Activated naive CD4-positive, alpha-beta T cell treated with anti-CD3 and anti-CD28 coated beads, Interleukin-2, amount 50 U/mL, for 24 hours (primary cell): ENCODE data around the gene EXOC7.

ENCODE experiments used
- H3K27ac Mint-ChIP-seq: one replicate; pipeline ENCODE4 v1.8.0; 2021; ENCODE audit warnings: mild to moderate bottlenecking, mixed read lengths
- H3K27me3 Mint-ChIP-seq: one replicate; pipeline ENCODE4 v1.8.0; 2021; ENCODE audit warnings: mixed read lengths
- H3K36me3 Mint-ChIP-seq: one replicate; pipeline ENCODE4 v1.8.0; 2021; ENCODE audit warnings: mixed read lengths
- H3K4me1 Mint-ChIP-seq: one replicate; pipeline ENCODE4 v1.8.0; 2021; ENCODE audit warnings: mixed read lengths
- H3K4me3 Mint-ChIP-seq: one replicate; pipeline ENCODE4 v1.8.0; 2021; ENCODE audit warnings: mild to moderate bottlenecking, mixed read lengths
- H3K9me3 Mint-ChIP-seq: one replicate; pipeline ENCODE4 v1.8.0; 2021; ENCODE audit warnings: mixed read lengths

The EXOC7 gene

GRCh38 chr17:76111956-76112355 lies 8.4 kb upstream of the EXOC7 start:
- Mint-ChIP-seq H3K27ac (no peak overlapping the region), H3K4me1 (no peaks in the 10 kb centered on the region), H3K36me3 (no peaks in the 10 kb centered on the region), H3K4me3 (no peak overlapping the region), H3K9me3 (no peaks in the 10 kb centered on the region), H3K27me3 (no peaks in the 10 kb centered on the region)

- Mint-ChIP-seq H3K9me3 (no peaks in the 10 kb centered on the region), H3K36me3 (no peaks in the 10 kb centered on the region), H3K4me3 (no peak overlapping the region), H3K27me3 (no peaks in the 10 kb centered on the region), H3K4me1 (peaks cover 16% of the 10 kb centered on the region), H3K27ac (no peak overlapping the region)
These were observed 3.9 kb upstream of the EXOC7 start for GRCh38 chr17:76107509-76107908.

GRCh38 chr17:76106703-76107102 lies 3.1 kb upstream of the EXOC7 start:
- H3K36me3 Mint-ChIP-seq, result no peaks in the 10 kb centered on the region
- H3K4me3 Mint-ChIP-seq, result no peak overlapping the region
- H3K27ac Mint-ChIP-seq, result no peak overlapping the region
- peaks cover 22% of the 10 kb centered on the region for H3K4me1 Mint-ChIP-seq
- no peaks in the 10 kb centered on the region for H3K27me3 Mint-ChIP-seq
- no peaks in the 10 kb centered on the region for H3K9me3 Mint-ChIP-seq

GRCh38 chr17:76104896-76105231 lies 1.3 kb upstream of the EXOC7 start:
- Mint-ChIP-seq H3K27ac (peak overlapping the region; percentile 59), H3K36me3 (peaks cover 3% of the 10 kb centered on the region), H3K4me3 (peak overlapping the region; percentile 91), H3K27me3 (no peaks in the 10 kb centered on the region), H3K9me3 (no peaks in the 10 kb centered on the region), H3K4me1 (peaks cover 33% of the 10 kb centered on the region)

GRCh38 chr17:76104140-76104895 lies 731 bp upstream of the EXOC7 start:
- Mint-ChIP-seq H3K36me3 (peaks cover 4% of the 10 kb centered on the region), H3K4me3 (peak overlapping the region; percentile 91), H3K9me3 (no peaks in the 10 kb centered on the region), H3K27me3 (no peaks in the 10 kb centered on the region), H3K4me1 (peaks cover 34% of the 10 kb centered on the region), H3K27ac (peak overlapping the region; percentile 59)

- peaks cover 34% of the 10 kb centered on the region for H3K4me1 Mint-ChIP-seq
- H3K9me3 Mint-ChIP-seq, result no peaks in the 10 kb centered on the region
- H3K4me3 Mint-ChIP-seq, result peak overlapping the region; percentile 91
- H3K27me3 Mint-ChIP-seq, result no peaks in the 10 kb centered on the region
- peak overlapping the region; percentile 91 for H3K27ac Mint-ChIP-seq
- H3K36me3 Mint-ChIP-seq, result peaks cover 4% of the 10 kb centered on the region
These were observed 678 bp downstream of the EXOC7 start for GRCh38 chr17:76102944-76103273.

- H3K4me1 Mint-ChIP-seq, result peaks cover 26% of the 10 kb centered on the region
- peaks cover 7% of the 10 kb centered on the region for H3K36me3 Mint-ChIP-seq
- H3K4me3 Mint-ChIP-seq, result no peak overlapping the region
- no peaks in the 10 kb centered on the region for H3K9me3 Mint-ChIP-seq
- H3K27ac Mint-ChIP-seq, result no peak overlapping the region
- H3K27me3 Mint-ChIP-seq, result no peaks in the 10 kb centered on the region
These were observed 5.8 kb downstream of the EXOC7 start for GRCh38 chr17:76097716-76098295.

GRCh38 chr17:76095943-76096342 lies 7.6 kb downstream of the EXOC7 start:
- Mint-ChIP-seq H3K27ac (peak overlapping the region; percentile 51), H3K27me3 (no peaks in the 10 kb centered on the region), H3K36me3 (peaks cover 8% of the 10 kb centered on the region), H3K9me3 (no peaks in the 10 kb centered on the region), H3K4me3 (no peak overlapping the region), H3K4me1 (peaks cover 14% of the 10 kb centered on the region)

- peaks cover 9% of the 10 kb centered on the region for H3K4me1 Mint-ChIP-seq
- no peak overlapping the region for H3K27ac Mint-ChIP-seq
- H3K4me3 Mint-ChIP-seq, result no peak overlapping the region
- no peaks in the 10 kb centered on the region for H3K9me3 Mint-ChIP-seq
- peaks cover 5% of the 10 kb centered on the region for H3K36me3 Mint-ChIP-seq
- H3K27me3 Mint-ChIP-seq, result no peaks in the 10 kb centered on the region
These were observed 9.5 kb downstream of the EXOC7 start for GRCh38 chr17:76094046-76094445.

- peaks cover 5% of the 10 kb centered on the region for H3K36me3 Mint-ChIP-seq
- no peak overlapping the region for H3K4me3 Mint-ChIP-seq
- no peaks in the 10 kb centered on the region for H3K27me3 Mint-ChIP-seq
- no peak overlapping the region for H3K27ac Mint-ChIP-seq
- no peaks in the 10 kb centered on the region for H3K9me3 Mint-ChIP-seq
- H3K4me1 Mint-ChIP-seq, result peaks cover 9% of the 10 kb centered on the region
These were observed 10.8 kb downstream of the EXOC7 start for GRCh38 chr17:76092526-76093413.

GRCh38 chr17:76091526-76092286 lies 11.9 kb downstream of the EXOC7 start:
- peak overlapping the region; percentile 80 for H3K27ac Mint-ChIP-seq
- peaks cover 9% of the 10 kb centered on the region for H3K4me1 Mint-ChIP-seq
- H3K36me3 Mint-ChIP-seq, result peaks cover 5% of the 10 kb centered on the region
- no peaks in the 10 kb centered on the region for H3K9me3 Mint-ChIP-seq
- peak overlapping the region; percentile 55 for H3K4me3 Mint-ChIP-seq
- H3K27me3 Mint-ChIP-seq, result no peaks in the 10 kb centered on the region

- no peaks in the 10 kb centered on the region for H3K9me3 Mint-ChIP-seq
- peaks cover 5% of the 10 kb centered on the region for H3K4me1 Mint-ChIP-seq
- H3K36me3 Mint-ChIP-seq, result peaks cover 2% of the 10 kb centered on the region
- no peak overlapping the region for H3K27ac Mint-ChIP-seq
- H3K4me3 Mint-ChIP-seq, result peak overlapping the region; percentile 23
- no peaks in the 10 kb centered on the region for H3K27me3 Mint-ChIP-seq
These were observed 13.0 kb downstream of the EXOC7 start for GRCh38 chr17:76090517-76091129.

- no peak overlapping the region for H3K27ac Mint-ChIP-seq
- peaks cover 4% of the 10 kb centered on the region for H3K4me1 Mint-ChIP-seq
- no peak overlapping the region for H3K4me3 Mint-ChIP-seq
- H3K27me3 Mint-ChIP-seq, result no peaks in the 10 kb centered on the region
- peaks cover 2% of the 10 kb centered on the region for H3K36me3 Mint-ChIP-seq
- H3K9me3 Mint-ChIP-seq, result no peaks in the 10 kb centered on the region
These were observed 13.7 kb downstream of the EXOC7 start for GRCh38 chr17:76089680-76090516.

GRCh38 chr17:76088868-76089576 lies 14.6 kb downstream of the EXOC7 start:
- H3K36me3 Mint-ChIP-seq, result peaks cover 5% of the 10 kb centered on the region
- H3K27ac Mint-ChIP-seq, result no peak overlapping the region
- H3K27me3 Mint-ChIP-seq, result no peaks in the 10 kb centered on the region
- H3K4me1 Mint-ChIP-seq, result peaks cover 4% of the 10 kb centered on the region
- no peaks in the 10 kb centered on the region for H3K9me3 Mint-ChIP-seq
- no peak overlapping the region for H3K4me3 Mint-ChIP-seq
